WTC11 (cell line): ENCODE measurements around the gene CCDC180. TPM values are rescaled to one million over a fixed set of nuclear protein-coding genes. Genes with fewer than 3 reads are reported as not detected.

Source experiments
- ATAC-seq: fragments of 200-7000 bp; cut with Tn5 transposase; 2 replicates; pipeline ENCODE4 v1.10.0; 2021; ENCODE audit warnings: mild to moderate bottlenecking, moderate library complexity
- CTCF ChIA-PET: fragments of 300-600 bp; sonication (Branson Sonifier 250); formaldehyde crosslinking; loops from one replicate; lab custom pipeline; 2021; ENCODE audit warnings: antibody characterized with exemption; lab: Charles Lee
- POLR2A ChIA-PET: fragments of 350-600 bp; sonication (Branson Sonifier 250); formaldehyde crosslinking; loops from one replicate; lab custom pipeline; 2021; ENCODE audit warnings: antibody characterized with exemption; lab: Charles Lee
- DNase-seq: peaks from one replicate; pipeline ENCODE4 v3.0.0; 2021; ENCODE audit warnings: low spot score
- H3K27ac Mint-ChIP-seq: 2 replicates; pipeline ENCODE4 v1.8.0; 2021; ENCODE audit warnings: mixed read lengths
- H3K27me3 Mint-ChIP-seq: 2 replicates; pipeline ENCODE4 v1.8.0; 2021; ENCODE audit warnings: low read depth, mild to moderate bottlenecking, moderate library complexity, mixed read lengths
- H3K36me3 Mint-ChIP-seq: 2 replicates; pipeline ENCODE4 v1.8.0; 2021; ENCODE audit warnings: mixed read lengths
- H3K4me1 Mint-ChIP-seq: 2 replicates; pipeline ENCODE4 v1.8.0; 2022; ENCODE audit warnings: mixed read lengths
- H3K4me3 Mint-ChIP-seq: 2 replicates; pipeline ENCODE4 v1.8.0; 2021; ENCODE audit warnings: mild to moderate bottlenecking, moderate library complexity, mixed read lengths
- H3K9me3 Mint-ChIP-seq: 2 replicates; pipeline ENCODE4 v1.8.0; 2021; ENCODE audit warnings: mixed read lengths
- ATF3 ChIP-seq: sonication (generic); formaldehyde crosslinking; conservative IDR thresholded peaks from 2 replicates; pipeline ENCODE4 v1.8.1; 2022; ENCODE audit warnings: mild to moderate bottlenecking, missing genetic modification reagents
- CBFB ChIP-seq: sonication (generic); formaldehyde crosslinking; IDR thresholded peaks from 2 replicates; pipeline ENCODE4 v1.8.1; 2022; ENCODE audit warnings: mild to moderate bottlenecking, low read depth, missing genetic modification reagents
- E2F5 ChIP-seq: sonication (generic); formaldehyde crosslinking; IDR thresholded peaks from 2 replicates; pipeline ENCODE4 v1.8.1; 2022; ENCODE audit warnings: mild to moderate bottlenecking, moderate library complexity, missing genetic modification reagents
- ELF4 ChIP-seq: sonication (generic); formaldehyde crosslinking; IDR thresholded peaks from 2 replicates; pipeline ENCODE4 v1.8.1; 2022; ENCODE audit warnings: low read depth, mild to moderate bottlenecking, moderate library complexity, missing genetic modification reagents
- GABPB1 ChIP-seq: sonication (generic); formaldehyde crosslinking; IDR thresholded peaks from 2 replicates; pipeline ENCODE4 v1.8.1; 2023; ENCODE audit warnings: mild to moderate bottlenecking, missing genetic modification reagents
- GRHL2 ChIP-seq: fragments of 250-450 bp; sonication (Bioruptor Pico); IDR thresholded peaks from 2 replicates; pipeline ENCODE4 v1.8.0; 2022; ENCODE audit warnings: mild to moderate bottlenecking, moderate library complexity; ENCODE audit not compliant: insufficient replicate concordance, severe bottlenecking
- IRF1 ChIP-seq: sonication (generic); formaldehyde crosslinking; IDR thresholded peaks from 2 replicates; pipeline ENCODE4 v1.8.0; 2023; ENCODE audit warnings: missing genetic modification reagents
- JAZF1 ChIP-seq: fragments of 250-450 bp; sonication (Bioruptor Pico); IDR thresholded peaks from 2 replicates; pipeline ENCODE4 v1.9.0; 2021; ENCODE audit warnings: moderate library complexity, mild to moderate bottlenecking, inconsistent platforms
- KAT7 ChIP-seq: sonication (generic); formaldehyde crosslinking; IDR thresholded peaks from 2 replicates; pipeline ENCODE4 v1.8.1; 2023; ENCODE audit warnings: missing genetic modification reagents, mild to moderate bottlenecking, borderline replicate concordance
- NR2C2 ChIP-seq: sonication (generic); formaldehyde crosslinking; IDR thresholded peaks from 2 replicates; pipeline ENCODE4 v1.8.0; 2022; ENCODE audit warnings: mild to moderate bottlenecking, missing genetic modification reagents
- SMAD3 ChIP-seq: sonication (generic); formaldehyde crosslinking; IDR thresholded peaks from 2 replicates; pipeline ENCODE4 v1.8.0; 2022; ENCODE audit warnings: missing genetic modification reagents, mild to moderate bottlenecking, borderline replicate concordance
- TCF7 ChIP-seq: sonication (generic); formaldehyde crosslinking; IDR thresholded peaks from 2 replicates; pipeline ENCODE4 v1.8.0; 2022; ENCODE audit warnings: mild to moderate bottlenecking, low read depth, missing genetic modification reagents, moderate library complexity
- TP53 ChIP-seq: sonication (generic); formaldehyde crosslinking; IDR thresholded peaks from 2 replicates; pipeline ENCODE4 v1.8.1; 2023; ENCODE audit warnings: mild to moderate bottlenecking, missing genetic modification reagents
- ZNF121 ChIP-seq: sonication (generic); formaldehyde crosslinking; IDR thresholded peaks from 2 replicates; pipeline ENCODE4 v1.8.0; 2023; ENCODE audit warnings: missing genetic modification reagents
- total RNA-seq: library from RNA; stranded (reverse); gene quantifications from 3 replicates; pipeline ENCODE4 v1.2.3, GENCODE V29; 2021
- TF ChIP-seq, protein P1 (sequence below): sonication (generic); formaldehyde crosslinking; IDR thresholded peaks from 2 replicates; pipeline ENCODE4 v1.8.1; 2023; ENCODE audit warnings: mild to moderate bottlenecking, missing genetic modification reagents, borderline replicate concordance
- TF ChIP-seq, protein P2 (sequence below): sonication (generic); formaldehyde crosslinking; IDR thresholded peaks from 2 replicates; pipeline ENCODE4 v1.8.0; 2022; ENCODE audit warnings: mild to moderate bottlenecking, missing genetic modification reagents

The CCDC180 gene
- total RNA-seq, 1 experiment from 2014 or later, result 6.5 TPM

- TF ChIP-seq, protein P1, sequence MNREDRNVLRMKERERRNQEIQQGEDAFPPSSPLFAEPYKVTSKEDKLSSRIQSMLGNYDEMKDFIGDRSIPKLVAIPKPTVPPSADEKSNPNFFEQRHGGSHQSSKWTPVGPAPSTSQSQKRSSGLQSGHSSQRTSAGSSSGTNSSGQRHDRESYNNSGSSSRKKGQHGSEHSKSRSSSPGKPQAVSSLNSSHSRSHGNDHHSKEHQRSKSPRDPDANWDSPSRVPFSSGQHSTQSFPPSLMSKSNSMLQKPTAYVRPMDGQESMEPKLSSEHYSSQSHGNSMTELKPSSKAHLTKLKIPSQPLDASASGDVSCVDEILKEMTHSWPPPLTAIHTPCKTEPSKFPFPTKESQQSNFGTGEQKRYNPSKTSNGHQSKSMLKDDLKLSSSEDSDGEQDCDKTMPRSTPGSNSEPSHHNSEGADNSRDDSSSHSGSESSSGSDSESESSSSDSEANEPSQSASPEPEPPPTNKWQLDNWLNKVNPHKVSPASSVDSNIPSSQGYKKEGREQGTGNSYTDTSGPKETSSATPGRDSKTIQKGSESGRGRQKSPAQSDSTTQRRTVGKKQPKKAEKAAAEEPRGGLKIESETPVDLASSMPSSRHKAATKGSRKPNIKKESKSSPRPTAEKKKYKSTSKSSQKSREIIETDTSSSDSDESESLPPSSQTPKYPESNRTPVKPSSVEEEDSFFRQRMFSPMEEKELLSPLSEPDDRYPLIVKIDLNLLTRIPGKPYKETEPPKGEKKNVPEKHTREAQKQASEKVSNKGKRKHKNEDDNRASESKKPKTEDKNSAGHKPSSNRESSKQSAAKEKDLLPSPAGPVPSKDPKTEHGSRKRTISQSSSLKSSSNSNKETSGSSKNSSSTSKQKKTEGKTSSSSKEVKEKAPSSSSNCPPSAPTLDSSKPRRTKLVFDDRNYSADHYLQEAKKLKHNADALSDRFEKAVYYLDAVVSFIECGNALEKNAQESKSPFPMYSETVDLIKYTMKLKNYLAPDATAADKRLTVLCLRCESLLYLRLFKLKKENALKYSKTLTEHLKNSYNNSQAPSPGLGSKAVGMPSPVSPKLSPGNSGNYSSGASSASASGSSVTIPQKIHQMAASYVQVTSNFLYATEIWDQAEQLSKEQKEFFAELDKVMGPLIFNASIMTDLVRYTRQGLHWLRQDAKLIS, result no peak
- no peak for TF ChIP-seq E2F5 (CRISPR knock-in tag)
- no peak for TF ChIP-seq IRF1
- no peak for TF ChIP-seq ATF3 (CRISPR knock-in tag)
- TF ChIP-seq ELF4 (CRISPR knock-in tag), result no peak
- no peak for TF ChIP-seq TCF7
- TF ChIP-seq TP53 (CRISPR knock-in tag), result no peak
- TF ChIP-seq SMAD3, result no peak
These were observed 36.2 kb upstream of the CCDC180 start (continued) for GRCh38 chr9:97271292-97271691.

DNA sequence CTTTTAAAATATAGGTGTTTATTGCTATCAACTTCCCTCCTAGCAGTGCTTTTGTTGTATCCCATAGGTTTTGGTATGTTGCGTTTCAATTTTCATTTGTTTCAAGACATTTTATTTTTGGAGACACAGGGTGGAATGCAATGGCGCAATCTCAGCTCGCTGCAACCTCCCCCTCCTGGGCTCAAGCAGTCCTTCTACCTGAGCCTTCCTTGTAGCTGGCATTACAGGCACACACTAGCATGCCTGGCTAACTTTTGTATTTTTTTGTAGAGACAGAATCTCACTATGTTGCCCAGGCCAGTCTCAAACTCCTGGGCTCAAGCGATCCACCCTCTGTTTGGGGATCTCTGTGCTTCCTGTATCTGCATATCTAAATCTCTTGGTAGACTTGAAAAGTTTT, 35.4 kb upstream of the CCDC180 start:
- H3K36me3 Mint-ChIP-seq, result no peaks in the 10 kb centered on the region
- TF ChIP-seq CBFB (CRISPR knock-in tag) (no peak), GRHL2 (CRISPR knock-in tag) (no peak), IRF1 (no peak), ZNF121 (CRISPR knock-in tag) (peak; percentile 78), JAZF1 (CRISPR knock-in tag) (no peak), NR2C2 (CRISPR knock-in tag) (no peak), KAT7 (CRISPR knock-in tag) (no peak), GABPB1 (CRISPR knock-in tag) (no peak)
- TF ChIP-seq, protein P2, sequence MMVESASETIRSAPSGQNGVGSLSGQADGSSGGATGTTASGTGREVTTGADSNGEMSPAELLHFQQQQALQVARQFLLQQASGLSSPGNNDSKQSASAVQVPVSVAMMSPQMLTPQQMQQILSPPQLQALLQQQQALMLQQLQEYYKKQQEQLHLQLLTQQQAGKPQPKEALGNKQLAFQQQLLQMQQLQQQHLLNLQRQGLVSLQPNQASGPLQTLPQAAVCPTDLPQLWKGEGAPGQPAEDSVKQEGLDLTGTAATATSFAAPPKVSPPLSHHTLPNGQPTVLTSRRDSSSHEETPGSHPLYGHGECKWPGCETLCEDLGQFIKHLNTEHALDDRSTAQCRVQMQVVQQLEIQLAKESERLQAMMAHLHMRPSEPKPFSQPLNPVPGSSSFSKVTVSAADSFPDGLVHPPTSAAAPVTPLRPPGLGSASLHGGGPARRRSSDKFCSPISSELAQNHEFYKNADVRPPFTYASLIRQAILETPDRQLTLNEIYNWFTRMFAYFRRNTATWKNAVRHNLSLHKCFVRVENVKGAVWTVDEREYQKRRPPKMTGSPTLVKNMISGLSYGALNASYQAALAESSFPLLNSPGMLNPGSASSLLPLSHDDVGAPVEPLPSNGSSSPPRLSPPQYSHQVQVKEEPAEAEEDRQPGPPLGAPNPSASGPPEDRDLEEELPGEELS (CRISPR knock-in tag), result no peak
- DNase-seq, result no peak
- no peak for ATAC-seq
- no peaks in the 10 kb centered on the region for H3K9me3 Mint-ChIP-seq
- no peaks in the 10 kb centered on the region for H3K27me3 Mint-ChIP-seq
- ChIA-PET CTCF (interaction anchor here (0.5 to 1.0 kb wide), 2 partner anchors 11 to 115 kb away, joined by 3 read pairs; no protein-coding TSS in a partner anchor), POLR2A (interaction anchor here (1.1 to 1.4 kb wide), 2 partner anchors 34 kb away, joined by 8 to 11 read pairs; no protein-coding TSS in a partner anchor)
- H3K4me3 Mint-ChIP-seq, result peak overlapping the region; percentile 39
- no peak overlapping the region; the same call in 1 of the 2 replicates for H3K27ac Mint-ChIP-seq
- peaks cover 39% of the 10 kb centered on the region for H3K4me1 Mint-ChIP-seq
